ENCODE measurements around the gene CABCOCO1. TPM values are rescaled to one million over a fixed set of nuclear protein-coding genes. Genes with fewer than 3 reads are reported as not detected.
A peak's percentile ranks its signal among the peaks of the same experiment; 100 is the strongest.

CABCOCO1 gene
- polyA plus RNA-seq, 1 experiment: 1.1 TPM

DNA sequence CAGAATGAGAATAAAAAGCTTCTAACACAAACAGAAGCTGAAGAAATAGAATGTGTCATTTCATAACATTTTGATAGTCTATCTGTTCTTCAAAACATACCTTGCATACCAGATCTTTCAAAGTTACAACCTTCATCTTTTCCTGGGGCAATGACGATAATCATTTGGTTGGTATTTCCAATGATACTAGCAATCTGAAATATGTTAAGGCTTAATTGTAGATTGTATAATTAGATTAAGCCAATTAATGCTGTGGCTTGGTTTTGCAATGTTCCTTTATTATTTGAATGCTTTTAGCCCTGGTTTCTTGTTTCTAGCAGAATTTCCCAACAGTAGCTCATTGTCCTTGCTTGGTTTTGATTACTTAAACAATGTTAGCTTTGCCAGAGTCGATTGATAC lies 84.6 kb downstream of the CABCOCO1 start:
- CTCF ChIA-PET: interaction anchor here (1.1 to 1.2 kb wide), 2 partner anchors 13 to 25 kb away, joined by 3 to 6 read pairs; no protein-coding TSS in a partner anchor
- POLR2A ChIA-PET: interaction anchor here (0.5 kb wide), 1 partner anchor 191 kb away, joined by 3 read pairs; no protein-coding TSS in a partner anchor
- no peaks in the 10 kb centered on the region for H3K9me3 ChIP-seq (ENCODE audit: control insufficient read depth, insufficient read depth, low read length)
- no peak overlapping the region for H3K4me3 ChIP-seq (ENCODE audit: low read depth, low read length)
- H3K27me3 ChIP-seq (ENCODE audit: control insufficient read depth, insufficient read depth, low read length): no peaks in the 10 kb centered on the region
- TF ChIP-seq, protein P1, sequence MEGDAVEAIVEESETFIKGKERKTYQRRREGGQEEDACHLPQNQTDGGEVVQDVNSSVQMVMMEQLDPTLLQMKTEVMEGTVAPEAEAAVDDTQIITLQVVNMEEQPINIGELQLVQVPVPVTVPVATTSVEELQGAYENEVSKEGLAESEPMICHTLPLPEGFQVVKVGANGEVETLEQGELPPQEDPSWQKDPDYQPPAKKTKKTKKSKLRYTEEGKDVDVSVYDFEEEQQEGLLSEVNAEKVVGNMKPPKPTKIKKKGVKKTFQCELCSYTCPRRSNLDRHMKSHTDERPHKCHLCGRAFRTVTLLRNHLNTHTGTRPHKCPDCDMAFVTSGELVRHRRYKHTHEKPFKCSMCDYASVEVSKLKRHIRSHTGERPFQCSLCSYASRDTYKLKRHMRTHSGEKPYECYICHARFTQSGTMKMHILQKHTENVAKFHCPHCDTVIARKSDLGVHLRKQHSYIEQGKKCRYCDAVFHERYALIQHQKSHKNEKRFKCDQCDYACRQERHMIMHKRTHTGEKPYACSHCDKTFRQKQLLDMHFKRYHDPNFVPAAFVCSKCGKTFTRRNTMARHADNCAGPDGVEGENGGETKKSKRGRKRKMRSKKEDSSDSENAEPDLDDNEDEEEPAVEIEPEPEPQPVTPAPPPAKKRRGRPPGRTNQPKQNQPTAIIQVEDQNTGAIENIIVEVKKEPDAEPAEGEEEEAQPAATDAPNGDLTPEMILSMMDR (IDR thresholded peaks at IDR 0.05; ENCODE audit: low read depth, low read length): no peak
- DNase-seq (ENCODE audit: low read depth, low spot score): no peak
- no peak overlapping the region for H3K27ac ChIP-seq (ENCODE audit: low read depth, low read length)

DNA sequence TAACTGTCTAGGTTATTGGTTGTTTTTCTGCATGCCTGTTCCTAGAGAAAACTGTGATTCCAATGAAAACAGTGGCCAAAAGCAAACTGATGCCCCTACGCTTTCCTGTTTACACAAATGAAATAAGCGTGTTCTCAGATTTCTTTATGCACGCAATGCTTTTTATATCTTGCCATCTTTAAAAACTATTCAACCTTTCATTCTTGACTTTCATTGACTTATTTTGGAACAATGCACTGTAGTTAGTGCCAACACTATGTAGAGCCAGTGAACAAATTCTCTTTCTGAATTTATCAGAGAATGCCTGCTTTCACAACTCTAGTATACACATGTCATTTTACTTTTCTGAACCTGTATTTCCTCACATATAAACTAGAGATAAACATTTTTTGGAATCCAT lies 86.6 kb downstream of the CABCOCO1 start:
- DNase-seq (ENCODE audit: low read depth, low spot score): no peak
- H3K9me3 ChIP-seq (ENCODE audit: control insufficient read depth, insufficient read depth, low read length): no peaks in the 10 kb centered on the region
- no peak overlapping the region for H3K27ac ChIP-seq (ENCODE audit: low read depth, low read length)
- H3K4me3 ChIP-seq (ENCODE audit: low read depth, low read length): no peak overlapping the region
- POLR2A ChIA-PET: no interaction called here
- no peaks in the 10 kb centered on the region for H3K27me3 ChIP-seq (ENCODE audit: control insufficient read depth, insufficient read depth, low read length)
- CTCF ChIA-PET: interaction anchor here (0.7 to 2.7 kb wide), 3 partner anchors 9 to 866 kb away, joined by 3 to 28 read pairs (median 3); no protein-coding TSS in a partner anchor
- TF ChIP-seq, protein P1 (IDR thresholded peaks at IDR 0.05; ENCODE audit: low read depth, low read length): no peak

DNA sequence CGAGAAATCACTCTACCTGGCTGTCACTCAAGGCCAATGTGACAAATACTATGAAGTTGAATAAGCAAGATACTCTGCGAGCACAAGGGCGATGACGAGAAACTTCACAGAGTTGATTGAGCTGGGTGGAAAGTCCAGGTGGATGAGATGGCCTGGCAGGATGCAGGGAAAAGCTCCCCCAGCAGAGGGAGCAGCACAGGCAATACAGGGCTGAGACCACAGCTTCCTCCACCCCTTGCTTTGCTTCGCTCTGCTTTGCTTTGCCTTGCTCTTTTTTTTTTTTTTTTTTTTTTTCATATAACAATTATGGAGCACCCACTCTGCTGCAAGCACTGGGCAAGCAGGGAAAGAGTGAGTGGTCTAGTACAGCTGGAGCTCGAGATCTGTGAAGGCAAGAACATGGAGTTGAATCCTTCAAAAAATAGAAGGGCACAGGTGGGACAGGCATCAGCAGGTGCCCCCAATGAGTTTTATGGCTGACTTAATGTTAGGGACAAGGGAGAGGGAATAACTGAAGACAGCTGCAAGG lies 88.3 kb downstream of the CABCOCO1 start:
- H3K27me3 ChIP-seq (ENCODE audit: control insufficient read depth, insufficient read depth, low read length): no peaks in the 10 kb centered on the region
- CTCF ChIA-PET: interaction anchor here (0.6 to 2.7 kb wide), 22 partner anchors 11 to 905 kb away, joined by 3 to 28 read pairs (median 4); partner anchors contain the start of gene ARID5B
- TF ChIP-seq, protein P1 (IDR thresholded peaks at IDR 0.05; ENCODE audit: low read depth, low read length): peak; percentile 81
- H3K4me3 ChIP-seq (ENCODE audit: low read depth, low read length): no peak overlapping the region
- peak; percentile 13 for DNase-seq (ENCODE audit: low read depth, low spot score)
- H3K9me3 ChIP-seq (ENCODE audit: control insufficient read depth, insufficient read depth, low read length): no peaks in the 10 kb centered on the region
- POLR2A ChIA-PET: interaction anchor here (0.6 kb wide), 1 partner anchor 148 kb away, joined by 3 read pairs; no protein-coding TSS in a partner anchor
- H3K27ac ChIP-seq (ENCODE audit: low read depth, low read length): peak overlapping the region; percentile 23

DNA sequence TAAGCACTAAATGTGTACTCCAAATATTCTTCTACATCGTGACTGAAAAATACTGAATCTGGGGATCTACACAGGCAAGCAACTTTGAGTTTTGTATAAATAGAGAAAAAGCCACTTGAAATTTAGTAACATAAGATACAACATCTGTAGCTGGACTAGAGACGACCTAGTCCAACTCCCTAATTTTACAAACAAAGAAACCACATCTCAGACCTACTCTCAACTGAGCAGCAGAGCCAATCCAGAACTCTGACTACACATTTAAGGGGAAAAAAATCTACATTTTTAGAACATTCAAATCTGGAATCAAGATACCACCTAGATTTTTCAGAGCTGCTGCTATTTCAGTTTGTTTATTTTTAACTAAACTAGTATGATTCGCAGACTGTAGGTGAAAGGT lies 88.9 kb downstream of the CABCOCO1 start:
- DNase-seq (ENCODE audit: low read depth, low spot score): no peak
- Histone ChIP-seq H3K27ac (ENCODE audit: low read depth, low read length) (no peak overlapping the region), H3K9me3 (ENCODE audit: control insufficient read depth, insufficient read depth, low read length) (no peaks in the 10 kb centered on the region), H3K27me3 (ENCODE audit: control insufficient read depth, insufficient read depth, low read length) (no peaks in the 10 kb centered on the region), H3K4me3 (ENCODE audit: low read depth, low read length) (no peak overlapping the region)
- POLR2A ChIA-PET: no interaction called here
- TF ChIP-seq, protein P1 (IDR thresholded peaks at IDR 0.05; ENCODE audit: low read depth, low read length): no peak
- CTCF ChIA-PET: interaction anchor here (0.6 to 2.7 kb wide), 17 partner anchors 10 to 906 kb away, joined by 3 to 28 read pairs (median 4); partner anchors contain the start of gene ARID5B

All from AG04450 (cell line).